ENCODE measurements around the gene GABARAP.
"Not testable (repeated sequence)": the region's sequence is repeated elsewhere in the genome, so short reads cannot be mapped to it uniquely, and the experiment has no call there.

The GABARAP gene

DNA sequence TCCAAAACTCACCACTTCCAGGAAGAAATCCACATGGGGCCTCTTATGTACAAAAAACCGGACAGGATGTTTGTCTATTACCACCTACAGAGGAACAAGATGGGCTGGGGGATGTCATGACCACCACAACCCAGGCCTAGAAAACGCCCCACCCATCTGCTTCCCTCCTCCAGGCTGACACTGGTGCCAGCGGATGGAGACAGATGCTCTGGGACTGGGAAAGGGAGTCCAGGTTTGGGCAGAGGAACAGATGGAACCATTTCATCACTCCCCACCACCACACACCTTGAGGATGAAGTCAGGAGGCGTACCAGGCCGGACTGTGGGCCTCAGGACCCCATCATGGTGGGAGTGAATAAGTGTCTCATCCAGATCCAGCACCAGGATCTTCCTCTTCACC lies 4.5 kb upstream of the GABARAP start:
- TF ChIP-seq CTCF (IDR thresholded peaks at IDR 0.05; ENCODE audit: low read depth, low read length, missing control alignments): no peak
- no peak for DNase-seq (ENCODE audit: low read depth)
- H3K4me3 ChIP-seq (ENCODE audit: low read depth, low read length): no peak overlapping the region

- DNase-seq (ENCODE audit: low read depth); H3K4me3 ChIP-seq (ENCODE audit: low read depth, low read length): not testable (repeated sequence)
Measured at GRCh38 chr17:7243838-7244237, 1.6 kb upstream of the GABARAP start.

DNA sequence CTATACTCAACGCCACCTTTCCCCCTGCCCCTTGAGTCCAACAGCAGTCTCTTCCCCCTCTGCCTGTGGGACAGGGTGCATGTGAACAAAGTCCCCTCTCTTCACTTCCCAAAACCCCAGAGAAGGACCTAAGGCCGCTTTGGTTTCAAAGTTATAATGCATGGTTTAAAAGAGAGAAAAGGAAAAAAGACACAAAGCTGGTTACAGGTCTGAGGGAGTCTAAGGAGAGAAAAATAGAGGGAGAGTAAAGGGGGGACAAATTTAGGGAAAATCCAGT lies 1.1 kb upstream of the GABARAP start:
- peak overlapping the region; percentile 75 for H3K4me3 ChIP-seq (ENCODE audit: low read depth, low read length)
- TF ChIP-seq CTCF (IDR thresholded peaks at IDR 0.05; ENCODE audit: low read depth, low read length, missing control alignments): no peak

GRCh38 chr17:7242717-7243452 lies 636 bp upstream of the GABARAP start:
- H3K4me3 ChIP-seq (ENCODE audit: low read depth, low read length): peak overlapping the region; percentile 75
- peak; percentile 92 for DNase-seq (ENCODE audit: low read depth)
- TF ChIP-seq CTCF (IDR thresholded peaks at IDR 0.05; ENCODE audit: low read depth, low read length, missing control alignments): no peak

More for the DNA sequence above, 1.1 kb upstream of the GABARAP start:
- DNase-seq (ENCODE audit: low read depth): no peak

DNA sequence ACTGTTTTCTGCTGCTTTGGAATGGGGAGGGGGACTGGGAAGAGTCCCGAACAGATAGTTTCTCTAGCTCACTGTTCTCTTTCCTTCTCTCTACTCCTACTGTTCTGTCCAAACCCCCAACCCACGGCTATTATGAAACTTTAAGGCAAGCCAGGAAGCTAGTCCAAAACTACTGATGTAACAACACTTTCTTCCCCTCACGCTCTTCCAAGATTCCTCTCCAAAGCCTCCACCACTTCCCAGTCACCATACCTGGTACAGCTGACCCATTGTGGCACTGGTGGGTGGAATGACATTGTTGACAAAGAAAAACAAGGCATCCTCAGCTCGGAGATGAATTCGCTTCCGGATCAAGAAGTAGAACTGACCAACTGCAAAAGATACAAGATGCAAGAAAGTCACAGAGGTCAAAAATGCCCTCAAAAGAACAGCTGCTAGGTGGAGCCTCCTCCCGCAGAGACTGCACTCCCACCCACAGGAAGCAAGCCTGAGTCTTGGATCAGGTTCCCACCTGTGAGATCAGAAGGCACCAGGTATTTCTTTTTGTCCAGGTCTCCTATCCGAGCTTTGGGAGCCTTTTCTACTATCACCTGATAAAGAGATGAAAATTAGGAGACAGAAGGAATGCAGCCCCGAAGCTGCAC lies 1.0 kb downstream of the GABARAP start:
- peak overlapping the region; percentile 75 for H3K4me3 ChIP-seq (ENCODE audit: low read depth, low read length)
- DNase-seq (ENCODE audit: low read depth): no peak
- TF ChIP-seq CTCF (IDR thresholded peaks at IDR 0.05; ENCODE audit: low read depth, low read length, missing control alignments): no peak

GRCh38 chr17:7240375-7240774 lies 1.9 kb downstream of the GABARAP start:
- no peak for TF ChIP-seq CTCF (IDR thresholded peaks at IDR 0.05; ENCODE audit: low read depth, low read length, missing control alignments)
- DNase-seq (ENCODE audit: low read depth): no peak
- H3K4me3 ChIP-seq (ENCODE audit: low read depth, low read length): no peak overlapping the region; the same call in 1 of the 2 replicates

- no peak for TF ChIP-seq CTCF (IDR thresholded peaks at IDR 0.05; ENCODE audit: low read depth, low read length, missing control alignments)
- H3K4me3 ChIP-seq (ENCODE audit: low read depth, low read length): peak within 1 kb of the TSS; percentile 95
- peak; percentile 98 for DNase-seq (ENCODE audit: low read depth)
Measured at GRCh38 chr17:7239091-7240027, 2.9 kb downstream of the GABARAP start, which contains the start of gene PHF23. Gene PHF23, minus strand, starts transcription at chr17:7239457. Its CDS starts 178 bp downstream, at chr17:7239279.

Measured in GM12864 (cell line).